Measurements from ENCODE around the gene COPZ2. TPM values are rescaled to one million over a fixed set of nuclear protein-coding genes. Genes with fewer than 3 reads are reported as not detected.
"Not testable (repeated sequence)": the region's sequence is repeated elsewhere in the genome, so short reads cannot be mapped to it uniquely, and the experiment has no call there.

Gene COPZ2
- total RNA-seq, 1 experiment from 2014 or later = 40.0 TPM

- DNase-seq (ENCODE audit: low spot score) = no peak
Measured at GRCh38 chr17:48031966-48032365, 5.6 kb downstream of the COPZ2 start.

- DNase-seq (ENCODE audit: low spot score) = peak; percentile 46
Measured at GRCh38 chr17:48030531-48030930, 7.1 kb downstream of the COPZ2 start.

GRCh38 chr17:48028736-48029135, 8.9 kb downstream of the COPZ2 start:
- no peak for DNase-seq (ENCODE audit: low spot score)

DNA sequence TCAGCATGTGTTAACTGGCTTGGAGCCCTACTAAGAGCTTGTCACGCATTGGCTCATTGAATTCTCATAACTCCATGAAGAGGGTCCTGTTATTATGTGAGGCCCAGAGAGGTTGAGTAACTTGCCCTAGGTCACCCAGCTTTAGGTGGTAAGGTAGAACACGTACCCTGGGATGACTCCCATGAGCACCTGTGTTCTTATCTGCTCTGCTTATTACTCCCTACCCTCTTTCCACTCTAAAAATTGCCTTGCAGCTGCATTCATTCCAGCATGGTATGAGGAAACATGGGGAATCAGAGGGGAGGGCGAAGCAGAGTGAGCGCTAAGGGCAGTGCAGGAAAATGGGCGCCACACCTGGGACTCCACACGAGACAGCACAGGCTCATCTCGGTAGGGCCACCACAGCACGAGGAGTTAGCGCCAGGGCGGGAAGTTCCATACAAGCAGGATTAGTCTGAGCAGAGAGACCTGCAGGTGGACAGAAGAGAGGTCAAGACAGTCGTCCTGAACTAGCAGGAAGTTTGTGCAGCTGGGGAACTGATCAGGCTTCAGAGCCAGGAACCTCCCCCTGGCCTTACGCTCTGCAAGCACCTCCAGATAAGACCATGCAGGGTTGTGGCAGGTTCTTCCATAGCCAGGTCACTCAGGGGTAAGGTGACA, 10.1 kb downstream of the COPZ2 start:
- no peak for DNase-seq (ENCODE audit: low spot score)

DNA sequence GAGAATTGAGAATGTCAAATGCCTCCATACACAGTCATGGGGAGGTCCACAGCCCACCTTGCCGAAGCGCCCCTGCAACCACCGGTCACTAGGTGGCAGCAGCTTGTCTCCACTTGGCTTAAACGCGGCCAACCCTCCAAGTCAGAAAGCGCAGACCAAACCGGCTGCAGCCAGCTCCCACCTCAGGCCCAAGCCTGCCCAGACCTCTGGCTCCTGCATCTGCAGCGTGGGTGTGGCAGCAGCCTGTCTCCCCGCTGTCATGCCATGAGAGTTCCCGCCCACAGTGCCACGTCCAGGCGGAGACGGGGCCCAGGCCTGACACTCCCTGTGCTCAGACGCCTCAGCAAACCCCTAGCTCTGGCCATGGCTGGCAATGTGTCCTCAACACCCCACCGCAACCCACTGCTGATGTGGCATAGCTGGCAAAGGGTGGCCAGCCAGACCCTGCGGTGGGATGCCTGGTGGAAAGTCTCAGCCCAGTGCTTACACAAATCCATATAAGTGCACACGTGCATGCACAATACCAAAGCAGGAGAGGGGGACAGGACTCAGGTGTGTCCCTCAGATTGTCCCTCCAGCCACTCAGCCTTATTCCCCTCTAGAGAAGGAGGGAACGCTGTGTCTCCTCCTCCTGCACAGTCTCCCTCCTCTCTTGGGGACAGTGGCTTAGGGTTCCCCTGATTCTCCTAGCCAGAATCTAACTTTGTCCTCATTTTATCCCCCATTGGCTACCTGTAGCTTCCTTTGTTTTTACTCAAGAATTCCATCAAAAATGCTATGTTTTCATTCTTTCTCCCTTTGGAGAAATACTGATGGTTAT, 10.9 kb downstream of the COPZ2 start:
- peak; percentile 91 for DNase-seq (ENCODE audit: low spot score)

DNA sequence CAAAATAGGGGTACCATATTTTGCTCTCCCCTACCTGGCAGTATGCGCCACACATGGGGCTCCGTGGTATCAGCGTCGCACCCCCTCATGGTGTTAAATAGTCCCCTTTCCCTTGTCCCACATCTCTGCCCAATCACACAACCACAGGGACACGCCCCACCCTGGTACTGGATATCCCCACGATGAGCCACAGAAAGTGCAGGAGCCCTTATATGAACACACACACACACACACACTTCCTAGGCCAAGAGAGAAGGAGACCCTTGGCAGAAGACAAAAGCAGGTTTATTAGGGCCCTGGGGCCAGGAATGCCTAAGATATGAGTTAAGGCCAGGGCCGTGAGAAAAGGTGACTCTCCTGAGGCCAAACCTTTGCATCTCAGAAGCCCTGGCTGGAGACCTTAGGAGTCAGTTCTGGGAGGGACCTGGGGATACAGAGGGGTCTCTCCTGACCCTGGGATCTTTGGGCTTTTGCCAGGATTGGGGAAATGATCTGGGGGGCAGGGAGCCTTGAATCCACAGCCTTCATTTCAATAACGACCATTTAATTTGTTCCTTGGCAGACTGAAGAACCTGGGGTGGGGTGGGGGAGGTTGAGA, 11.6 kb downstream of the COPZ2 start:
- no peak for DNase-seq (ENCODE audit: low spot score)

DNA sequence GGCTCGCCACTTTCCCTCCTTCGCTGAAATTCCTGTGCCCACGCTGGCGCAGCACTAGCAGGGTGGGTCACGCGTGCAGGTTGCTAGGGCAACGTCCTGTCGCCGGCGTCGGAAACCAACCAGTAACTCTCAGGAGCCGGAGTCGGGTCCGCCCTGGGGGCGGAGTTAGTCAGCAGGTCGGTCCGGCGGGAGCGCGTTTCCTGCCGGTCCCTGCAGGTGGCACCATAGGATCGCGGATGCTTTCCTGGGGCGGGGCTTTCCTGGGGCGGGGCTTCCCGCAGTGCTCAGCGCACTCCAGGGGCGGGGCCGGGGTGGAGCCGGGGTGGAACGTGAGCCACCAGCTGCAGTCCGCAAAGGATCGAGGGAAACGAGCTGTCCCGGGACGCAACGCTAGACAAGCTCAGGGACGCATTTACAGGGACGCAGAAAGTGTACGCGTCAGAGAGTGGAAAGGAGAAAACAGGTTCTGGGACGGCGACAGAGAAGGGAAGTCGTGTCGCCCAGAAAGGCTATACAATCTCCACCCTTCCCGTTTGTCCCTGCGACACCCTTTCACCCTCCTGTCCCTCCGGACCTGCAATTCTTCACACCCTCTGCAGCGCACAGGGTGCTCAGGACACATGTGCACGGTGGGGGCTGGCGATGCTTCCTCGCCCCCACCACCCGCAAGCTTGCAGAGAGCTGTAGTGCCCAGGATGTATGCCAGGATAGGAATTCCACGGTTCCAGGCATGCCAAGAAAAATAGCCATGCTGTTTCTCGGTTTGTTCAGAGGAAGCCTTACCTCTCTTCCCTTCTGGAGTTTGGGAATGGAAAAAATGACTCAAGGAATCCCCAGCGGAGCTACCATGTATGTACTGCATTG, 12.3 kb downstream of the COPZ2 start:
- DNase-seq (ENCODE audit: low spot score) = peak; percentile 97

- DNase-seq (ENCODE audit: low spot score) = peak; percentile 88
Measured at GRCh38 chr17:48024149-48025039, 13.2 kb downstream of the COPZ2 start.

DNA sequence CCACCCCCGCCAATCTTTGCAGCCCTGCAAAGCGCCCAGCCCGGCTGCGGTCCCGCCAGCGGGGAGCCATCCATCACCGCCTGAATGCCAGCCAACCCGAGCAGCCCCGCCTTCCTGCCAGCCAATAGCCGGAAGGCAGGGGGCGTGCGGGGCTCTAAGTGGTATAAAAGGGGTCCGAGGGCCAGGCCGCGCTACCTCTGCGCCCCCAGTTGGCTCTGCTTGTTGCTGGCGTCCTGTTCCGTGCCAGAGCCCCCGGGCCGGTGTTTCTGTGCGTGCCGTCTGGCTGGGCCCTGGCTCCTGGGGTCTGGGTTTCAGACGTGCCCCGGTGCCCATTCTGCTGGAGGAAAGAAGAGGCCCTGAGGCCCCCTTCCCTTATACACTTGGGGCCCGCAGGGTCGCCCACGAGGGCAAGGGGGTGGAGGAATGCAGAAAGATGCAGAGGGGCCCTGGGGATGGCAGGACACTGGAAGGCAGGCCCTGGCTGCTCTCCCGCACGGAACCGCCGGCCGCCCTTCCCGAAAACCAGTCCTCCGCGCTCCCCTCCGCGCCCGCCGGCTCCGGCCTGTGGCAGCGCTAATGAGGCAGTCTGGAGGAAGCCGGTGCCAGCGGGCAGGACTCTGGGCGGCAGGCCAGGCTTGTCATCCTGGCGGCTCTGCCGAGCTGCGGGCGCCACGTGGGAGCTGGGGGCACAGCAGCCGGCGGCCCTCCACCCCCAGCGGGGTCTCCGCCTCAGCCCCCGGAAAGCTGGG, 14.0 kb downstream of the COPZ2 start:
- peak; percentile 85 for DNase-seq (ENCODE audit: low spot score)

- no peak for DNase-seq (ENCODE audit: low spot score)
Measured at GRCh38 chr17:48022901-48023300, 14.7 kb downstream of the COPZ2 start.

DNA sequence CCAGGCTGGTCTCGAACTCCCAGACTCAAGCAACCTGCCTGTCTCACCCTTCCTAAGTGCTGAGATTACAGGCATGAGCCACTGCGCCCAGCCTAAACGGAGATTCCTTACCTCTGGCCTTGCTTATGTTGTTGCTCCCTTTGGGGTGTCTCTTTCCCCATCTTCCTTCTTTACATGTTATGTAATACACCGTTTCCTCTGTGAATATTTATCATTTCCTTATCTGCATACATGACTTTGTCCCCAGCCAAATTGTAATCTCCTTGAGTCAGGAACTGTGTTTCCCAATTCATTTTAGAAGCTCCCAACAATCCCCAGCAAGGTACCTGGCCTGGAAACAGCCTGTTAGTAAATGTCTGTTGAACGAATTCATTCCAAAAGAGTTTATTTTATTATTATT, 15.7 kb downstream of the COPZ2 start:
- no peak for DNase-seq (ENCODE audit: low spot score)

DNA sequence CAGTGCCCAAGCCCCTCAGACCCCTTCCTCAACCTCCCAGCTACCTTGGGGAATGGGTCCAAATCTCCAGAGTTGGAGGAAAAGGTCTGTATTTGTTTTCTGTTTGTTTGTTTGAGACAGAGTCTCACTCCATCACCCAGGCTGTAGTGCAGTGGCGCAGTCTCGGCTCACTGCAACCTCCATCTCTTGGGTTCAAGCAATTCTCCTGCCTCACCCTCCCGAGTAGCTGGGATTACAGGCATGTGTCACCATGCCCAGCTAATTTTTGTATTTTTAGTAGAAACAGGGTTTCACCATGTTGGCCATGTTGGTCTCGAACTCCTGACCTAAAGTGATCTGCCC, 19.8 kb downstream of the COPZ2 start:
- not testable (repeated sequence) for DNase-seq (ENCODE audit: low spot score)

- peak; percentile 89 for DNase-seq (ENCODE audit: low spot score)
Measured at GRCh38 chr17:48016112-48016511, 21.5 kb downstream of the COPZ2 start.

DNA sequence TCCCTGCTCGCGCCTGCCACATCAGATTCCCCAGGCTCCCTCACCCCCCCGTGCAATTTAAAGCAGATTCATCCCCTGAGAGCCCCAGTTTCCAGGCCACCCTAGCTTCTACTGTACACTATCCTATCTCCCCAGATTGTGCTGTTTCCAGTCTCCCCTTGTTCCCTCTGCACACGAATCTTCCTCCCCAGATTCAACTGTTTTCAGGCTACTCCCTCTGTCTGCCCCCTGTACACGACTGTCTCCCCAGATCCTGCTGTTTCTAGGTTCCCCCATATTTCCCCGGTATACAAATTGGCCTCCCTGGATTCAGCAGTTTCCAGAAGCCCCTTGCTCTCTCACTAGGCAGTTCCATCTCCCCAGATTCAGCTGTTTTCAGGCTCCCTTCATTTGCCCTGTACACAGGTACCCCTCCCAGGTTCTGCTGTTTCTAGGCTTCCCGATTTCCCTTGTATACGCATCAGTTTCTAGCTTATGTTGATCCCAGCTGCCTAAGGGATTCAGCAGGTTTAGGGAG, 22.9 kb downstream of the COPZ2 start:
- DNase-seq (ENCODE audit: low spot score) = no peak

- DNase-seq (ENCODE audit: low spot score) = no peak
Measured at GRCh38 chr17:48013876-48014594, 23.6 kb downstream of the COPZ2 start.

DNA sequence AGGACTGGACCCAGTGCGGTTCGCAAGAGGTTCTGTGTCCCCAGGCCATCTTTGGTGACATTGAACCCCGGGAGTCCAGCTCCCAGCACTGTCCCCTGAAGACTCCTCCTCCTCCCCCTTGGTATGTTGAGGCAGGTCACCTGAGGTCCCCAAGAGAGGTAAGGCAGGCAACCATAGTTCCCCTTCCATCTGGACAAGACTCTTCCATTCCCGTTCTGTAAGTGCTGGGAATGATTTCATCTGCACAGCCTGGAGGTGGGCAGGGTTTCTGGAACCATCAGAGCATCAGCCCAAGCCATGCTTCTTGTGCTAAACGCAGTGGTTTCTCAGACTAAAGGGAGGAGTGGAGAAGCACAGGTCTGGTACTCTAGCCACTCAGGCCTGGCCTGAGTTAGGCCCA, 24.9 kb downstream of the COPZ2 start:
- DNase-seq (ENCODE audit: low spot score) = no peak

DNA sequence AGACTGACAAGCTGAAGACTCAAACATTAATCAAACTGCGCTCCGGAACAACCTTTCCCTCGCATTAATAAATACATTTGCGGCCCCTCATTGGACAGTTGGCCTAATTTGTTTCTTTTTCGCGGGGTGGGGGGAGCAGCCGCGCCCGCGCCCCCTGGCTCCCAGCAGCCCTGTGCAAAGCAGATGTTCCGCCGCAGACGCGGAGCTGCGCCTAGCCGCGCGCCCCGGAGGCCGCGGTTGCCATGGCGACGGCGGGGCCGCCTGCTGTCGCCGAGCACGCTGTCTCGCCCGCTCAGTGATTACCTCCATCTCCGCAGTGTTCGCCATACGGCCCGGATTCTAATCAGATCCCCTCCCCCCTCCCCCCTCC, 25.5 kb downstream of the COPZ2 start:
- no peak for DNase-seq (ENCODE audit: low spot score)

DNA sequence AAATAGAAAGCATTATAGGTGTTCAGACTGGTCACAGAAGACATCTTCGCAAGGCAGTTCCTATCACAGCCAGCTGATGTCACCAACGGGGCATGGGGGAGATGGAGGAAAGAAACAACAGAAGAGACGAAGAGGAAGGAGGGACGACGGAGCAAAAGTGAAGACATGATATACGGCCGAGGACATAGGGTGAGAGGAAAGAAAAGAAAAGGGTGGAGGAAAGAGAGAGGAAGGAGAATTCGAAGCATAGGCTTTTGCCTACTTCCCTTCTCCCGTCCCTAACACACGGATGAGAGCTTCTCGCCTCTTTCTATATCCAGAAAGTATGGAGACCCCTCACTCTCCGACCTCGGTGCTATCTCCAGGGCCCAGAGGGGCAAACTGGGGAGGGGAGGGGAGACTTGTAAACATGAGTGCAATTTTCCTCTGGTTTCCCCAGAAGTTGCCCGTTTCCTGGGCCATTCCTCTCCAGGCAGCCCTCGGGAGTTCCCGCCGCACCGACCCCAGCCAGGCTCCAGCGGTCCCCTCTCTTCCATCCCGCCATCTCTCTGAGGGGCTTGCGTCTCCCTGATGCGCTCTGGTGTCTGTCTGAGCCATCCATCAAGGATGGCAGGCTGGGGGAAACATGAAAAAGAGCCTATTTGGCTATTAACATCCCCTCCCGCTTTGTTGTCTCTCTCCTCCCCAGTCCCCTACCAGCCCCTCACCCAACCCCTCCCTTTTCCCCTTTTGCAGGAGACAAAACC, 26.0 kb downstream of the COPZ2 start:
- no peak for DNase-seq (ENCODE audit: low spot score)

- no peak for DNase-seq (ENCODE audit: low spot score)
Measured at GRCh38 chr17:48010193-48010592, 27.4 kb downstream of the COPZ2 start.
